Colonic mucosa (tissue), 4 donors: ENCODE measurements around the gene SYNC. TPM values are rescaled to one million over a fixed set of nuclear protein-coding genes. Genes with fewer than 3 reads are reported as not detected.

Experiments used
- DNase-seq: peaks from one replicate; pipeline ENCODE4 v3.0.0-alpha.2; 2020
- H3K27ac ChIP-seq: fragments of 200-600 bp; one replicate; pipeline ENCODE4 v1.8.0; 2021
- H3K27me3 ChIP-seq: fragments of 200-600 bp; one replicate; pipeline ENCODE4 v1.8.0; 2021
- H3K36me3 ChIP-seq: fragments of 200-600 bp; one replicate; pipeline ENCODE4 v1.8.0; 2021
- H3K4me1 ChIP-seq: fragments of 200-600 bp; one replicate; pipeline ENCODE4 v1.8.0; 2021; ENCODE audit warnings: mild to moderate bottlenecking
- H3K4me3 ChIP-seq: fragments of 200-600 bp; one replicate; pipeline ENCODE4 v1.8.0; 2021
- H3K9ac ChIP-seq, 2 donors: one replicate each; pipeline ENCODE4 v1.7.0; 2013; ENCODE audit warnings: control low read depth in 2 of 2, low read depth in 2 of 2, low read length in 2 of 2
- H3K9me3 ChIP-seq: fragments of 200-600 bp; one replicate; pipeline ENCODE4 v1.8.0; 2021
- CTCF ChIP-seq: fragments of 200-600 bp; IDR thresholded peaks from one replicate; pipeline ENCODE4 v1.8.0; 2022; ENCODE audit warnings: antibody characterized with exemption, mild to moderate bottlenecking
- intact Hi-C: fragments of 100-400 bp; cut with DNase I; formaldehyde crosslinking; loops from one replicate; pipeline ENCODE4 v1.14.1; 2022
- total RNA-seq, 2 donors: library from RNA; stranded (reverse); fragmentation: NEBNext Ultra II Directional in 1 of 2; extraction: Animal tissue kit (Norgen Biotek cat#: 25700) in 1 of 2; gene quantifications; one replicate each; pipeline ENCODE4 v1.2.1, GENCODE V29; 2021
- donor health status: healthy.
- donor health status: DM: no; HTN: no; CAD: no.
- donor health status: DM: no; HTN: no; CAD: no.

The SYNC gene
- total RNA-seq, 2 donors from 2014 or later: 6.6 to 10.6 TPM

- H3K9ac ChIP-seq: no peak overlapping the region
- no peaks in the 10 kb centered on the region for H3K27me3 ChIP-seq
- no peak for DNase-seq
- no peak overlapping the region for H3K27ac ChIP-seq
- H3K4me3 ChIP-seq: no peak overlapping the region
- no peak for TF ChIP-seq CTCF
- H3K36me3 ChIP-seq: no peaks in the 10 kb centered on the region
- intact Hi-C loops: no loop called here
- no peaks in the 10 kb centered on the region for H3K9me3 ChIP-seq
- peaks cover 9% of the 10 kb centered on the region for H3K4me1 ChIP-seq
Measured at GRCh38 chr1:32729254-32730046, 26.9 kb upstream of the SYNC start.

- intact Hi-C loops: no loop called here
- no peak for TF ChIP-seq CTCF
- Histone ChIP-seq H3K27ac (no peak overlapping the region), H3K4me1 (peaks cover 9% of the 10 kb centered on the region), H3K9me3 (no peaks in the 10 kb centered on the region), H3K4me3 (no peak overlapping the region), H3K9ac (no peak overlapping the region), H3K36me3 (no peaks in the 10 kb centered on the region), H3K27me3 (no peaks in the 10 kb centered on the region)
- DNase-seq: no peak
Measured at GRCh38 chr1:32728413-32729077, 26.0 kb upstream of the SYNC start.

- H3K27me3 ChIP-seq: no peaks in the 10 kb centered on the region
- H3K4me1 ChIP-seq: peaks cover 9% of the 10 kb centered on the region
- no peak for TF ChIP-seq CTCF
- H3K9ac ChIP-seq: no peak overlapping the region
- no peak overlapping the region for H3K27ac ChIP-seq
- H3K9me3 ChIP-seq: no peaks in the 10 kb centered on the region
- no peaks in the 10 kb centered on the region for H3K36me3 ChIP-seq
- intact Hi-C loops: no loop called here
- DNase-seq: no peak
- no peak overlapping the region for H3K4me3 ChIP-seq
Measured at GRCh38 chr1:32727876-32728275, 25.3 kb upstream of the SYNC start.

- Histone ChIP-seq H3K9ac (no peak overlapping the region), H3K27ac (no peak overlapping the region), H3K27me3 (no peaks in the 10 kb centered on the region), H3K9me3 (no peaks in the 10 kb centered on the region), H3K4me1 (peaks cover 9% of the 10 kb centered on the region), H3K4me3 (no peak overlapping the region), H3K36me3 (no peaks in the 10 kb centered on the region)
- intact Hi-C loops: no loop called here
- DNase-seq: no peak
- no peak for TF ChIP-seq CTCF
Measured at GRCh38 chr1:32725615-32725982, 23.0 kb upstream of the SYNC start.

- H3K4me1 ChIP-seq: peaks cover 9% of the 10 kb centered on the region
- TF ChIP-seq CTCF: no peak
- H3K9ac ChIP-seq: peak overlapping the region in 1 of 2 donors; percentile 32
- no peaks in the 10 kb centered on the region for H3K9me3 ChIP-seq
- intact Hi-C loops: no loop called here
- H3K36me3 ChIP-seq: no peaks in the 10 kb centered on the region
- peak; percentile 71 for DNase-seq
- H3K27ac ChIP-seq: no peak overlapping the region
- H3K4me3 ChIP-seq: no peak overlapping the region
- H3K27me3 ChIP-seq: no peaks in the 10 kb centered on the region
Measured at GRCh38 chr1:32724678-32725614, 22.4 kb upstream of the SYNC start.
